Adrenal gland (tissue), 12 donors: ENCODE results near the gene MYO18A. TPM values are rescaled to one million over a fixed set of nuclear protein-coding genes. Genes with fewer than 3 reads are reported as not detected.

Experiments
- DNase-seq, 7 donors: peaks; one replicate each; pipeline ENCODE4 v3.0.0-alpha.2; 2019 to 2020
- H3K27ac ChIP-seq, 5 donors: fragments of 200-600 bp; sonication (generic) in 4 of 5; 1 replicate in 3 of 5; 2 replicates in 2 of 5; pipeline versions ENCODE4 v1.5.1 to v1.8.0; 2016 to 2020; ENCODE audit warnings: mild to moderate bottlenecking in 1 of 5
- H3K27me3 ChIP-seq: fragments of 200-600 bp; 2 replicates; pipeline ENCODE4 v1.8.0; 2021
- H3K36me3 ChIP-seq, 2 donors: fragments of 200-600 bp; replicated peaks in 1 of 2; 1 replicate in 1 of 2; 2 replicates in 1 of 2; pipeline versions ENCODE4 v1.5.1 to v1.8.0; 2018 to 2022
- H3K4me1 ChIP-seq, 2 donors: fragments of 200-600 bp; replicated peaks in 1 of 2; 1 replicate in 1 of 2; 2 replicates in 1 of 2; pipeline versions ENCODE4 v1.5.1 to v1.8.0; 2018 to 2021
- H3K4me3 ChIP-seq, 4 donors: fragments of 200-600 bp; sonication (generic) in 3 of 4; one replicate each; pipeline ENCODE4 v1.5.1; 2016 to 2018
- H3K9me3 ChIP-seq, 3 donors: fragments of 200-600 bp; sonication (generic) in 1 of 3; replicated peaks in 1 of 3; 1 replicate in 2 of 3; 2 replicates in 1 of 3; pipeline versions ENCODE4 v1.5.1 to v1.8.0; 2016 to 2021
- CTCF ChIP-seq, 6 experiments: fragments of 450-650 bp in 4 of 6; fragments of 200-600 bp in 2 of 6; sonication (generic) in 1 of 6; IDR thresholded peaks; 1 replicate in 5 of 6; 2 replicates in 1 of 6; pipeline versions ENCODE4 v1.5.1 to v1.8.0; 2016 to 2021; ENCODE audit warnings: antibody characterized with exemption in 6 of 6, mild to moderate bottlenecking in 2 of 6, moderate library complexity in 1 of 6
- POLR2A ChIP-seq, 2 donors: fragments of 450-650 bp; IDR thresholded peaks; one replicate each; pipeline ENCODE4 v1.6.1; 2017; ENCODE audit warnings: antibody characterized with exemption in 2 of 2, mild to moderate bottlenecking in 2 of 2, moderate library complexity in 1 of 2
- WGBS, 4 donors: extraction: QIAGEN DNeasy Blood & Tissue Kit in 2 of 4; methylation state at CpG; one replicate each; pipeline versions ENCODE4 v1.1.5 to v1.1.7; 2013 to 2017; 5-methylcytosine and 5-hydroxymethylcytosine counted together
- intact Hi-C, 2 donors: fragments of 100-400 bp; cut with DNase I; formaldehyde crosslinking; loops; one replicate each; pipeline versions ENCODE4 v1.14.1 to v1.15.0; 2022 to 2023
- polyA plus RNA-seq, 3 donors: library from polyadenylated mRNA; stranded (reverse); fragments of 200-250 nt in 2 of 3; fragments of 350-450 nt in 1 of 3; fragmentation: Illumina TruSeq in 1 of 3; extraction: RNeasy Lipid Tissue Mini Kit (QIAGEN cat#74804) in 1 of 3; gene quantifications; one replicate each; pipeline ENCODE4 v1.2.3, GENCODE V29; 2013 to 2014
- total RNA-seq, 9 donors: library from RNA; depleted of rRNA in 4 of 9; stranded (reverse); fragments of >200 nt in 4 of 9; fragments of 120-200 nt in 1 of 9; fragmentation: NEBNext Ultra II Directional in 1 of 9; extraction: Animal tissue kit (Norgen Biotek cat#: 25700) in 1 of 9; gene quantifications; one replicate each; pipeline versions ENCODE4 v1.1.0 to v1.2.4, GENCODE V29; 2013 to 2023
- donor health status: healthy with polysubstance abuse.
- donor health status: Bipolar disorder and iron deficiency.
- donor health status: DM: yes; HTN: yes; CAD: no.
- donor health status: DM: no; HTN: no; CAD: no.
- donor health status: DM: no; HTN: no; CAD: no.
- donor health status: DM: yes; HTN: yes; CAD: no.

MYO18A gene
- total and polyA plus RNA-seq, 12 donors = 19.6 to 95.6 (median 40.7) TPM

- DNase-seq = no peak
- 80 to 95% (median 87%) methylated on average over 2 of the region's 2 CpGs for WGBS, 4 donors
- Histone ChIP-seq H3K9me3 (no peaks in the 10 kb centered on the region), H3K4me1 (no peaks in the 10 kb centered on the region), H3K27ac (no peak overlapping the region), H3K36me3 (no peaks in the 10 kb centered on the region), H3K4me3 (no peak overlapping the region), H3K27me3 (no peaks in the 10 kb centered on the region)
- intact Hi-C loops = no loop called here
- TF ChIP-seq CTCF (IDR thresholded peaks at IDR 0.05) = no peak
Measured at GRCh38 chr17:29189355-29189754, 9.2 kb upstream of the MYO18A start.

GRCh38 chr17:29181226-29181625 lies 1.0 kb upstream of the MYO18A start:
- Histone ChIP-seq H3K4me3 (no peak overlapping the region), H3K9me3 (no peaks in the 10 kb centered on the region), H3K27me3 (no peaks in the 10 kb centered on the region), H3K36me3 (no peaks in the 10 kb centered on the region), H3K4me1 (peaks cover 10 to 35% of the 10 kb centered on the region in 2 donors), H3K27ac (no peak overlapping the region)
- WGBS, 4 donors = 56 to 87% (median 64%) methylated on average over 1 of the region's 1 CpG
- DNase-seq = peak in 2 of 7 donors; percentile 12 to 13
- intact Hi-C loops = loop anchor here in 1 of 2 donors (5.0 kb wide), 1 partner anchor 34 kb away; no protein-coding TSS in a partner anchor
- TF ChIP-seq POLR2A (IDR thresholded peaks at IDR 0.05) (no peak), CTCF (IDR thresholded peaks at IDR 0.05) (no peak)

- H3K9me3 ChIP-seq = no peaks in the 10 kb centered on the region
- H3K4me1 ChIP-seq = peaks cover 10 to 40% of the 10 kb centered on the region in 2 donors
- H3K4me3 ChIP-seq = peak overlapping the region in 2 of 4 donors; percentile 17 to 72
- H3K27me3 ChIP-seq = no peaks in the 10 kb centered on the region
- TF ChIP-seq POLR2A (IDR thresholded peaks at IDR 0.05) (no peak), CTCF (IDR thresholded peaks at IDR 0.05) (no peak)
- DNase-seq = peak in 1 of 7 donors; percentile 57
- 51 to 74% (median 66%) methylated on average over 3 to 4 of the region's 4 CpGs for WGBS, 4 donors
- no peaks in the 10 kb centered on the region for H3K36me3 ChIP-seq
- intact Hi-C loops = loop anchor here in 1 of 2 donors (5.0 kb wide), 1 partner anchor 33 kb away; no protein-coding TSS in a partner anchor
- peak overlapping the region in 3 of 5 donors; percentile 57 to 92 (median 81) for H3K27ac ChIP-seq
Measured at GRCh38 chr17:29180788-29181160, 576 bp upstream of the MYO18A start.

- peaks cover 10 to 41% of the 10 kb centered on the region in 2 donors for H3K4me1 ChIP-seq
Measured at GRCh38 chr17:29179232-29180033, 765 bp downstream of the MYO18A start.

More at GRCh38 chr17:29179232-29180033, 765 bp downstream of the MYO18A start:
- DNase-seq = peak in 3 of 7 donors; percentile 35 to 58 (median 47)
- intact Hi-C loops = loop anchor here (5.0 kb wide), 2 partner anchors 32 to 37 kb away; no protein-coding TSS in a partner anchor
- Histone ChIP-seq H3K4me3 (peak overlapping the region in 2 of 4 donors; percentile 47 to 72), H3K27me3 (no peaks in the 10 kb centered on the region), H3K36me3 (no peaks in the 10 kb centered on the region), H3K27ac (peak overlapping the region in 3 of 5 donors; percentile 57 to 92 (median 81)), H3K9me3 (no peaks in the 10 kb centered on the region)
- TF ChIP-seq POLR2A (IDR thresholded peaks at IDR 0.05) (no peak), CTCF (IDR thresholded peaks at IDR 0.05) (no peak)
- 13 to 40% (median 18%) methylated on average over 1 to 28 of the region's 28 CpGs for WGBS, 4 donors
